ENCODE results near the gene CNTNAP4. TPM values are rescaled to one million over a fixed set of nuclear protein-coding genes. Genes with fewer than 3 reads are reported as not detected.

CNTNAP4 gene
- total RNA-seq (under 1 TPM in 1 of 2 donors, not detected in 1; 0.09 TPM), polyA plus RNA-seq (under 1 TPM in 1 of 2 donors, not detected in 1; 0.06 TPM)

DNA sequence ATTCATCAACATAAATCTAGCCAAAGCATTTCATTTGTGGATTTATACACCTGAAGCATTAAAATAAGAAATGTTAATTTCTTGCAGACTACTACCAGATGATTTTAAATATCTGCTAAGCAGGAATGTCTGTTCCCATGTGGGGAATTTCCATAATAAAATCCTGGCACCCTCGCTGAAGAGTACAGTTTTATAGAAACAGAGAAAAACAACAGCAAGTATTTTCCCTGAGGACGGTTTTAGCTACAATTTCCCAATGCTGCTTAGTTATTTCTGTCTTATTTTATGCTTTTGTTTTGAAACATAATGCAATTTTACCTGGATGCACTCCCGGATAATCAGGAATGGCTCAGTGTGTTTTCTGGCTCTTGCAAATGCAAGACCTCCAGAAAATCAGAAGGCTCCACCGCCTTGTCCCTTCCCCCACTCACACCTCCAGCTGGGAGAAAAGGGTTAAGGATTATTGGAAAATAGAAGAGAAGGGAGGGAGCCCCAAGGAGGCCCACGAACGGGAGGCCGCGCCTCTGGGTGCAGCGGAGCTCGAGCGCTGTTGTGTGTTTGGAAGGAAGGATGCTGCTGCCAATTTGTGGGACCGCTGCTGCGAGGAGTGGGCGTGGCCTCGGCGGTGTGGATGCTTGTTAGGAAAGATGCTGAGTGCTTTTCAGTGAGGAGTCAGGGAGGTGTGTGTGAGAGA is at the start of gene CNTNAP4:
CNTNAP4 (plus strand) TSS at position 657 of the 694 bp plus-strand sequence. CDS start 262 bp downstream, outside the sequence.
- WGBS: 13% methylated on average over 16 of the region's 16 CpGs
- no peak within 1 kb of the TSS for H3K27ac ChIP-seq (ENCODE audit: low read depth in 1 of 2, low read length in 2 of 2)

DNA sequence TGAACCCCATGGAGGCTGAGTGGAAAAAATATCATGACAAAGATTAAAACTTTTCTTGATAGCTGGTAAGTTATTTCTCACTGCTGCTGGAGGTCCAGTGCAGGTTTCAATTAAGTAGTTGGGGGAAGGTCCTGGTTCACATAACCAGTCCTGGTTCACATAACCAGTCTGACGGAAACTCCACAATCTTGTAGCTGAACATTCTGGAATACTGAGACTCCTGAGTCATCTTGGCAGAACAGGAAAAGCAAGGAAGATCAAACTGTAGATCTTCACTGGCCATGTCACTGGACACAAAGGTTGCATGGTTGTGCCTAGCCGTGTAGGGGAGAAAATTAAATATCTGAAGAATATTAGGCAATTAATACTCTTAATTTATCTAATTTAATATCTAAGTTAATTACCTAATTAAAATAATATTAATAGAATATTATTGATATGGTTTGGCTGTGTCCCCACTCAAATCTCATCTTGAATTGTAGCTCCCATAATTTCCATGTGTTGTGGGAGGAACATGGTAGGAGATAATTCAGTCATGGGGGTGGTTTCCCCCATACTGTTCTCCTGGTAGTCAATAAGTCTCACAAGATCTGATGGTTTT is 48.6 kb upstream of the CNTNAP4 start:
- Histone ChIP-seq H3K27ac (ENCODE audit: low read depth in 1 of 2, low read length in 2 of 2) (no peak overlapping the region), H3K4me3 (ENCODE audit: low read depth in 1 of 3, low read length in 3 of 3) (no peak overlapping the region), H3K27me3 (ENCODE audit: control insufficient read depth in 4 of 4, insufficient read depth in 4 of 4, low read length in 3 of 4) (no peaks in the 10 kb centered on the region), H3K36me3 (ENCODE audit: control insufficient read depth in 4 of 4, insufficient read depth in 3 of 4, low read depth in 1 of 4, low read length in 3 of 4) (no peaks in the 10 kb centered on the region), H3K9me3 (ENCODE audit: control insufficient read depth in 4 of 4, low read length in 3 of 4) (no peaks in the 10 kb centered on the region), H3K4me1 (ENCODE audit: control insufficient read depth in 4 of 4, insufficient read depth in 4 of 4, low read length in 3 of 4) (peaks cover 0 to 1% (median 0%) of the 10 kb centered on the region in 4 donors), H3K9ac (ENCODE audit: low read depth in 1 of 2, low read length in 2 of 2) (no peak overlapping the region)
- DNase-seq (ENCODE audit: low spot score): no peak
- 91% methylated on average over 2 of the region's 2 CpGs for WGBS
- TF ChIP-seq, protein P1, sequence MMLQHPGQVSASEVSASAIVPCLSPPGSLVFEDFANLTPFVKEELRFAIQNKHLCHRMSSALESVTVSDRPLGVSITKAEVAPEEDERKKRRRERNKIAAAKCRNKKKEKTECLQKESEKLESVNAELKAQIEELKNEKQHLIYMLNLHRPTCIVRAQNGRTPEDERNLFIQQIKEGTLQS (IDR thresholded peaks at IDR 0.05): no peak
- TF ChIP-seq FOXA1 (IDR thresholded peaks at IDR 0.05): no peak
- TF ChIP-seq, protein P2, sequence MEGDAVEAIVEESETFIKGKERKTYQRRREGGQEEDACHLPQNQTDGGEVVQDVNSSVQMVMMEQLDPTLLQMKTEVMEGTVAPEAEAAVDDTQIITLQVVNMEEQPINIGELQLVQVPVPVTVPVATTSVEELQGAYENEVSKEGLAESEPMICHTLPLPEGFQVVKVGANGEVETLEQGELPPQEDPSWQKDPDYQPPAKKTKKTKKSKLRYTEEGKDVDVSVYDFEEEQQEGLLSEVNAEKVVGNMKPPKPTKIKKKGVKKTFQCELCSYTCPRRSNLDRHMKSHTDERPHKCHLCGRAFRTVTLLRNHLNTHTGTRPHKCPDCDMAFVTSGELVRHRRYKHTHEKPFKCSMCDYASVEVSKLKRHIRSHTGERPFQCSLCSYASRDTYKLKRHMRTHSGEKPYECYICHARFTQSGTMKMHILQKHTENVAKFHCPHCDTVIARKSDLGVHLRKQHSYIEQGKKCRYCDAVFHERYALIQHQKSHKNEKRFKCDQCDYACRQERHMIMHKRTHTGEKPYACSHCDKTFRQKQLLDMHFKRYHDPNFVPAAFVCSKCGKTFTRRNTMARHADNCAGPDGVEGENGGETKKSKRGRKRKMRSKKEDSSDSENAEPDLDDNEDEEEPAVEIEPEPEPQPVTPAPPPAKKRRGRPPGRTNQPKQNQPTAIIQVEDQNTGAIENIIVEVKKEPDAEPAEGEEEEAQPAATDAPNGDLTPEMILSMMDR (IDR thresholded peaks at IDR 0.05; ENCODE audit: low read depth, low read length, missing input control): no peak
- TF ChIP-seq HNF4A (conservative IDR thresholded peaks at IDR 0.05): no peak
- no peak for TF ChIP-seq YY1 (IDR thresholded peaks at IDR 0.05)
- TF ChIP-seq NR2F2 (IDR thresholded peaks at IDR 0.05): no peak
- no peak for TF ChIP-seq RXRA (IDR thresholded peaks at IDR 0.05)
- no peak for TF ChIP-seq RAD21 (IDR thresholded peaks at IDR 0.05)
- TF ChIP-seq SP1 (IDR thresholded peaks at IDR 0.05): no peak
- TF ChIP-seq, protein P3, sequence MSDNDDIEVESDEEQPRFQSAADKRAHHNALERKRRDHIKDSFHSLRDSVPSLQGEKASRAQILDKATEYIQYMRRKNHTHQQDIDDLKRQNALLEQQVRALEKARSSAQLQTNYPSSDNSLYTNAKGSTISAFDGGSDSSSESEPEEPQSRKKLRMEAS (IDR thresholded peaks at IDR 0.05): no peak
- TF ChIP-seq, protein P4, sequence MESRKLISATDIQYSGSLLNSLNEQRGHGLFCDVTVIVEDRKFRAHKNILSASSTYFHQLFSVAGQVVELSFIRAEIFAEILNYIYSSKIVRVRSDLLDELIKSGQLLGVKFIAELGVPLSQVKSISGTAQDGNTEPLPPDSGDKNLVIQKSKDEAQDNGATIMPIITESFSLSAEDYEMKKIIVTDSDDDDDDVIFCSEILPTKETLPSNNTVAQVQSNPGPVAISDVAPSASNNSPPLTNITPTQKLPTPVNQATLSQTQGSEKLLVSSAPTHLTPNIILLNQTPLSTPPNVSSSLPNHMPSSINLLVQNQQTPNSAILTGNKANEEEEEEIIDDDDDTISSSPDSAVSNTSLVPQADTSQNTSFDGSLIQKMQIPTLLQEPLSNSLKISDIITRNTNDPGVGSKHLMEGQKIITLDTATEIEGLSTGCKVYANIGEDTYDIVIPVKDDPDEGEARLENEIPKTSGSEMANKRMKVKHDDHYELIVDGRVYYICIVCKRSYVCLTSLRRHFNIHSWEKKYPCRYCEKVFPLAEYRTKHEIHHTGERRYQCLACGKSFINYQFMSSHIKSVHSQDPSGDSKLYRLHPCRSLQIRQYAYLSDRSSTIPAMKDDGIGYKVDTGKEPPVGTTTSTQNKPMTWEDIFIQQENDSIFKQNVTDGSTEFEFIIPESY (IDR thresholded peaks at IDR 0.05): no peak
- no peak for TF ChIP-seq GABPA (IDR thresholded peaks at IDR 0.05 in 1 of 2, conservative IDR thresholded peaks at IDR 0.05 in 1 of 2)
- TF ChIP-seq FOXA2 (IDR thresholded peaks at IDR 0.05): no peak
- TF ChIP-seq HNF4G (IDR thresholded peaks at IDR 0.05): no peak
- no peak for TF ChIP-seq TAF1 (conservative IDR thresholded peaks at IDR 0.05)
- no peak for TF ChIP-seq EGR1 (IDR thresholded peaks at IDR 0.05; ENCODE audit: low read depth in 2 of 2)
- no peak for TF ChIP-seq JUND (IDR thresholded peaks at IDR 0.05)

More for the DNA sequence above, at the start of gene CNTNAP4:
- no peaks in the 10 kb centered on the region for H3K36me3 ChIP-seq (ENCODE audit: control insufficient read depth in 4 of 4, insufficient read depth in 3 of 4, low read depth in 1 of 4, low read length in 3 of 4)
- no peaks in the 10 kb centered on the region for H3K9me3 ChIP-seq (ENCODE audit: control insufficient read depth in 4 of 4, low read length in 3 of 4)
- TF ChIP-seq HNF4A (conservative IDR thresholded peaks at IDR 0.05) (no peak), YY1 (IDR thresholded peaks at IDR 0.05) (no peak), EGR1 (IDR thresholded peaks at IDR 0.05; ENCODE audit: low read depth in 2 of 2) (no peak), FOXA1 (IDR thresholded peaks at IDR 0.05) (no peak), RXRA (IDR thresholded peaks at IDR 0.05) (no peak), HNF4G (IDR thresholded peaks at IDR 0.05) (no peak)
- TF ChIP-seq, protein P5, sequence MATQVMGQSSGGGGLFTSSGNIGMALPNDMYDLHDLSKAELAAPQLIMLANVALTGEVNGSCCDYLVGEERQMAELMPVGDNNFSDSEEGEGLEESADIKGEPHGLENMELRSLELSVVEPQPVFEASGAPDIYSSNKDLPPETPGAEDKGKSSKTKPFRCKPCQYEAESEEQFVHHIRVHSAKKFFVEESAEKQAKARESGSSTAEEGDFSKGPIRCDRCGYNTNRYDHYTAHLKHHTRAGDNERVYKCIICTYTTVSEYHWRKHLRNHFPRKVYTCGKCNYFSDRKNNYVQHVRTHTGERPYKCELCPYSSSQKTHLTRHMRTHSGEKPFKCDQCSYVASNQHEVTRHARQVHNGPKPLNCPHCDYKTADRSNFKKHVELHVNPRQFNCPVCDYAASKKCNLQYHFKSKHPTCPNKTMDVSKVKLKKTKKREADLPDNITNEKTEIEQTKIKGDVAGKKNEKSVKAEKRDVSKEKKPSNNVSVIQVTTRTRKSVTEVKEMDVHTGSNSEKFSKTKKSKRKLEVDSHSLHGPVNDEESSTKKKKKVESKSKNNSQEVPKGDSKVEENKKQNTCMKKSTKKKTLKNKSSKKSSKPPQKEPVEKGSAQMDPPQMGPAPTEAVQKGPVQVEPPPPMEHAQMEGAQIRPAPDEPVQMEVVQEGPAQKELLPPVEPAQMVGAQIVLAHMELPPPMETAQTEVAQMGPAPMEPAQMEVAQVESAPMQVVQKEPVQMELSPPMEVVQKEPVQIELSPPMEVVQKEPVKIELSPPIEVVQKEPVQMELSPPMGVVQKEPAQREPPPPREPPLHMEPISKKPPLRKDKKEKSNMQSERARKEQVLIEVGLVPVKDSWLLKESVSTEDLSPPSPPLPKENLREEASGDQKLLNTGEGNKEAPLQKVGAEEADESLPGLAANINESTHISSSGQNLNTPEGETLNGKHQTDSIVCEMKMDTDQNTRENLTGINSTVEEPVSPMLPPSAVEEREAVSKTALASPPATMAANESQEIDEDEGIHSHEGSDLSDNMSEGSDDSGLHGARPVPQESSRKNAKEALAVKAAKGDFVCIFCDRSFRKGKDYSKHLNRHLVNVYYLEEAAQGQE (IDR thresholded peaks at IDR 0.05): no peak
- TF ChIP-seq, protein P1 (IDR thresholded peaks at IDR 0.05): no peak
- TF ChIP-seq, protein P3 (IDR thresholded peaks at IDR 0.05): no peak
- no peak within 1 kb of the TSS for H3K4me3 ChIP-seq (ENCODE audit: low read depth in 1 of 3, low read length in 3 of 3)
- peaks cover 0 to 7% (median 2%) of the 10 kb centered on the region in 4 donors for H3K27me3 ChIP-seq (ENCODE audit: control insufficient read depth in 4 of 4, insufficient read depth in 4 of 4, low read length in 3 of 4)
- no peak within 1 kb of the TSS for H3K9ac ChIP-seq (ENCODE audit: low read depth in 1 of 2, low read length in 2 of 2)
- DNase-seq (ENCODE audit: low spot score): no peak
- H3K4me1 ChIP-seq (ENCODE audit: control insufficient read depth in 4 of 4, insufficient read depth in 4 of 4, low read length in 3 of 4): no peaks in the 10 kb centered on the region

Data from liver (tissue), 9 donors.